ENCODE data around the gene PROM1.

Gene PROM1

GRCh38 chr4:15988222-15988621 is 95.6 kb downstream of the PROM1 start:
- H3K4me1 ChIP-seq (ENCODE audit: control insufficient read depth, insufficient read depth, low read length): no peaks in the 10 kb centered on the region
- H3K27ac ChIP-seq (ENCODE audit: low read depth, low read length): no peak overlapping the region
- no peak overlapping the region for H3K9ac ChIP-seq (ENCODE audit: low read length)
- H3K36me3 ChIP-seq (ENCODE audit: control insufficient read depth, insufficient read depth, low read length): no peaks in the 10 kb centered on the region
- no peaks in the 10 kb centered on the region for H3K27me3 ChIP-seq (ENCODE audit: control insufficient read depth, insufficient read depth, low read length)
- no peak overlapping the region for H3K4me3 ChIP-seq (ENCODE audit: low read length)

- Histone ChIP-seq H3K36me3 (ENCODE audit: control insufficient read depth, insufficient read depth, low read length) (no peaks in the 10 kb centered on the region), H3K4me1 (ENCODE audit: control insufficient read depth, insufficient read depth, low read length) (no peaks in the 10 kb centered on the region), H3K9ac (ENCODE audit: low read length) (no peak overlapping the region), H3K4me3 (ENCODE audit: low read length) (no peak overlapping the region), H3K27ac (ENCODE audit: low read depth, low read length) (no peak overlapping the region), H3K27me3 (ENCODE audit: control insufficient read depth, insufficient read depth, low read length) (no peaks in the 10 kb centered on the region)
Observed at GRCh38 chr4:15986907-15987306, 96.9 kb downstream of the PROM1 start.

- Histone ChIP-seq H3K27me3 (ENCODE audit: control insufficient read depth, insufficient read depth, low read length) (no peaks in the 10 kb centered on the region), H3K27ac (ENCODE audit: low read depth, low read length) (no peak overlapping the region), H3K9ac (ENCODE audit: low read length) (no peak overlapping the region), H3K4me3 (ENCODE audit: low read length) (no peak overlapping the region), H3K36me3 (ENCODE audit: control insufficient read depth, insufficient read depth, low read length) (no peaks in the 10 kb centered on the region), H3K4me1 (ENCODE audit: control insufficient read depth, insufficient read depth, low read length) (no peaks in the 10 kb centered on the region)
Observed at GRCh38 chr4:15983610-15984009, 100.2 kb downstream of the PROM1 start.

DNA sequence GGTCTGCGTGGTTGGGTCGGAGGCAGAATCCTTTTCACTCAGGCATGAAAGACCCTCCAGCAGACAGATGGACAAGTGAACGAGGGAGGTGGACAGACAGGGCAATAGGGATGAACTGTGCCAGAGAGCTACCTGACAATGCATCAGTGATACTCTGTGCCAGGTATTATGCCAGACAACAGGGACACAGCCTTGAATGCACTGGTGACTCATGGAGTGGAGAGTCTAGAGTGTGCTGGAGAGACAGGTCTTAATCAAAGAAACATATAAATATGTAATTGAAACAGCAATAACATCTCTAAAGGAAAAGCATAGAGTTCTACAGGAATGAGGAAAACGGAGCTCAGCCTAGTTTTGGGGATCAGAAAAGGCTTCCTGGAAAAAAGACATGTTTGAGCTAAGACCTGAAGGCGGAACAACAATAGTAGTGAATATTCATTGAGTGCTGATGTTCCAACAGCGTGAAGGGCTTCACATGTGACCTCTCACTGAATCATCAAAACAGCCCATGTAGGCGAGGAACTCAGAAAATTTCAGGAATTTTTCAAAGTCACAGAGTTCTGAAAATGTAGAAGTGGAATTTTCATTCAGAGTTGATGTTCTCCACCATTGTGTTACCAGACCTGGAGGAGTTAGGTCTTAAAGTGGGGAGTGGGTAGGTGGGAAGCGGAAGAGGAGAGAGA is 100.8 kb downstream of the PROM1 start:
- H3K4me1 ChIP-seq (ENCODE audit: control insufficient read depth, insufficient read depth, low read length): no peaks in the 10 kb centered on the region
- no peaks in the 10 kb centered on the region for H3K36me3 ChIP-seq (ENCODE audit: control insufficient read depth, insufficient read depth, low read length)
- H3K27ac ChIP-seq (ENCODE audit: low read depth, low read length): no peak overlapping the region
- no peaks in the 10 kb centered on the region for H3K27me3 ChIP-seq (ENCODE audit: control insufficient read depth, insufficient read depth, low read length)
- no peak overlapping the region for H3K9ac ChIP-seq (ENCODE audit: low read length)
- no peak overlapping the region for H3K4me3 ChIP-seq (ENCODE audit: low read length)

GRCh38 chr4:15976456-15977447 is 107.1 kb downstream of the PROM1 start:
- H3K27ac ChIP-seq (ENCODE audit: low read depth, low read length): no peak overlapping the region
- no peak overlapping the region for H3K9ac ChIP-seq (ENCODE audit: low read length)
- H3K27me3 ChIP-seq (ENCODE audit: control insufficient read depth, insufficient read depth, low read length): peaks cover 2% of the 10 kb centered on the region
- H3K4me1 ChIP-seq (ENCODE audit: control insufficient read depth, insufficient read depth, low read length): no peaks in the 10 kb centered on the region
- H3K36me3 ChIP-seq (ENCODE audit: control insufficient read depth, insufficient read depth, low read length): no peaks in the 10 kb centered on the region
- no peak overlapping the region for H3K4me3 ChIP-seq (ENCODE audit: low read length)

DNA sequence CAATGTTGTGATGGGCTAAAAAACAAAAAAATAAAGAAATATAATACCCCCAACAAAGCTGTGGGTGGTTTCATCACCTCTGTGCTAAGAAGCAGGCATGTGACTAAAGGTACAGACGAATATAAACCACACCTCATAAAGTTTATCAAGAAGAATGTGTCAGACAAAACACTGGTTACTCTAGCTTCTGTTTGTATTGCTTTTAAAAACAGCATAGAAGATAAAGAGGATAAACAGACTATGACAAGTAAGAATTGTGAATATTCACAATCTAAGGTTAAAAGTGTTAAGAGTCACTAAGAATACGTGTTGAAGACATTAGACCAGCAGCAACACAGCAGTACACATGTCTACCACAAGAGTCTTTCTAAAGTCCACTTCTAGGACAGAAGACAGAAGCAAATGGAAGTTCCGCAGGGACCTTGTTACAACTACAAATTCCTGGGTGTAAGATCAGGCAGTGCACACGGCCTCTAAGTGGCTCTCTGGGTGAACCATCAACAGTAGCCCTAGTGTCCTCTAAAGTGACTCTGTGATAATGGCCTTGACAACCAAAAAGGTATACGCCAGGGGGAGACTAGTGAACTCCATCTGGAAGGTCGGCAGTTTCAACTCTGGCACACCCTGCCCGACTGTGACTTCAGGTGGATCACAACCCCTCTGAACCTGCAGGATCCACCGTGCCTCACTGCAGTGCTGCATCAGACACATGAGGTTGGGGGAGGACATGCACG is 112.6 kb downstream of the PROM1 start:
- H3K27me3 ChIP-seq (ENCODE audit: control insufficient read depth, insufficient read depth, low read length): peaks cover 2% of the 10 kb centered on the region
- no peak overlapping the region for H3K4me3 ChIP-seq (ENCODE audit: low read length)
- H3K9ac ChIP-seq (ENCODE audit: low read length): no peak overlapping the region
- H3K4me1 ChIP-seq (ENCODE audit: control insufficient read depth, insufficient read depth, low read length): no peaks in the 10 kb centered on the region
- H3K36me3 ChIP-seq (ENCODE audit: control insufficient read depth, insufficient read depth, low read length): no peaks in the 10 kb centered on the region
- no peak overlapping the region for H3K27ac ChIP-seq (ENCODE audit: low read depth, low read length)

- peaks cover 2% of the 10 kb centered on the region for H3K27me3 ChIP-seq (ENCODE audit: control insufficient read depth, insufficient read depth, low read length)
- H3K9ac ChIP-seq (ENCODE audit: low read length): no peak overlapping the region
- no peaks in the 10 kb centered on the region for H3K36me3 ChIP-seq (ENCODE audit: control insufficient read depth, insufficient read depth, low read length)
- no peak overlapping the region for H3K27ac ChIP-seq (ENCODE audit: low read depth, low read length)
- no peaks in the 10 kb centered on the region for H3K4me1 ChIP-seq (ENCODE audit: control insufficient read depth, insufficient read depth, low read length)
- no peak overlapping the region for H3K4me3 ChIP-seq (ENCODE audit: low read length)
Observed at GRCh38 chr4:15968551-15969300, 115.1 kb downstream of the PROM1 start.

GRCh38 chr4:15965325-15965724 is 118.5 kb downstream of the PROM1 start:
- Histone ChIP-seq H3K4me1 (ENCODE audit: control insufficient read depth, insufficient read depth, low read length) (peaks cover 2% of the 10 kb centered on the region), H3K9ac (ENCODE audit: low read length) (no peak overlapping the region), H3K27ac (ENCODE audit: low read depth, low read length) (no peak overlapping the region), H3K36me3 (ENCODE audit: control insufficient read depth, insufficient read depth, low read length) (no peaks in the 10 kb centered on the region), H3K4me3 (ENCODE audit: low read length) (no peak overlapping the region), H3K27me3 (ENCODE audit: control insufficient read depth, insufficient read depth, low read length) (no peaks in the 10 kb centered on the region)

DNA sequence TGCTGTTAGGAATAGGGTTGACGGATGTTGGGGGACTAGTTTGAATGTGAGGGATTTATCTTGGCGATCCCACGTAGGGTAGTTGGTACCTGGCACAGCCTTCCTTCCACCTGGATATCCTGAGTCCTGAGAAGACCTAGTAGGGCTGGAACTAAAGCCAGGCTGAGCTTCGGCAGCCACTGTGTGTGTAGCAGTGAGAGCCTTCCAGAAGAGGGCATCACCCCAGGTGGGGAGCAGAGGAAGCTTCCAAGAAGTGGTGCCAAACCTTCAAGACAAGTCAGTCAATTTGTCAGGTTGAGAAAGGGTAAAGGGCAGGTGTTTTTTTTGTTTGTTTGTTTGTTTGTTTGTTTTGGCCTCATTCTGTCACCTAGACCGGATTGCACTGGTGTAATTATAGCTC is 119.7 kb downstream of the PROM1 start:
- Histone ChIP-seq H3K27ac (ENCODE audit: low read depth, low read length) (no peak overlapping the region), H3K4me3 (ENCODE audit: low read length) (no peak overlapping the region), H3K4me1 (ENCODE audit: control insufficient read depth, insufficient read depth, low read length) (peaks cover 2% of the 10 kb centered on the region), H3K27me3 (ENCODE audit: control insufficient read depth, insufficient read depth, low read length) (no peaks in the 10 kb centered on the region), H3K9ac (ENCODE audit: low read length) (no peak overlapping the region), H3K36me3 (ENCODE audit: control insufficient read depth, insufficient read depth, low read length) (no peaks in the 10 kb centered on the region)

GRCh38 chr4:15963576-15963975 is 120.2 kb downstream of the PROM1 start:
- no peak overlapping the region for H3K27ac ChIP-seq (ENCODE audit: low read depth, low read length)
- H3K9ac ChIP-seq (ENCODE audit: low read length): no peak overlapping the region
- H3K36me3 ChIP-seq (ENCODE audit: control insufficient read depth, insufficient read depth, low read length): no peaks in the 10 kb centered on the region
- no peak overlapping the region for H3K4me3 ChIP-seq (ENCODE audit: low read length)
- no peaks in the 10 kb centered on the region for H3K27me3 ChIP-seq (ENCODE audit: control insufficient read depth, insufficient read depth, low read length)
- peaks cover 2% of the 10 kb centered on the region for H3K4me1 ChIP-seq (ENCODE audit: control insufficient read depth, insufficient read depth, low read length)

DNA sequence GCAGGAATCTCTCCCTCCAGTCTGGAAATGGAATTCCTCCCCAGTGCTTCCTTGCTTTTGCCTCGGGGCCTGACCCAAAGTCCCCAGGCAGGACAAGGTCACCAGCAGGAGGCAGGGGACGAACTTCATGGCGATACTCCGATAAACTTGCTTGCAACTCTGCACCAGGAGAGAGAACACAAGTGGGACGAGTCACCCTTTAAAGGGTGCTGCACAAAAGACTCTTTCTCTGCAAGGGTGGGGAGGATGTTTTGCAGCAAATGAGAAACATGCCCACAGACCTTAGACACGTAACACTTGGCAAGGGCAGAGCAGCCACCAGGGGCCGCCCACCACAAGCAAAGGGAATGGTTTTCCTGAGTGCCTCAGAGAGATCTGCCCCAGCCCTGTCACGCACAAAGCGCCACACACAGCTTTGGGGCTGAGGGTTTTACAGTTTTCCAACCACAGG is 120.8 kb downstream of the PROM1 start, which contains the start of gene FGFBP2:
TSS of gene FGFBP2 (minus strand) at position 175 of the 451 bp plus-strand sequence. CDS start at position 129, 46 bp downstream.
- Histone ChIP-seq H3K36me3 (ENCODE audit: control insufficient read depth, insufficient read depth, low read length) (no peaks in the 10 kb centered on the region), H3K4me3 (ENCODE audit: low read length) (no peak within 1 kb of the TSS), H3K4me1 (ENCODE audit: control insufficient read depth, insufficient read depth, low read length) (peaks cover 2% of the 10 kb centered on the region), H3K27ac (ENCODE audit: low read depth, low read length) (no peak within 1 kb of the TSS), H3K9ac (ENCODE audit: low read length) (no peak within 1 kb of the TSS), H3K27me3 (ENCODE audit: control insufficient read depth, insufficient read depth, low read length) (no peaks in the 10 kb centered on the region)
